Measurements from ENCODE around the gene SIDT2. TPM values are rescaled to one million over a fixed set of nuclear protein-coding genes. Genes with fewer than 3 reads are reported as not detected.

Gene SIDT2
- total and polyA plus RNA-seq, 2 of the 8 experiments (the other 6 are each of a cell fraction or from before 2014, with no cell fraction given) = 18.5 to 21.1 TPM

GRCh38 chr11:117187007-117187406 is 8.5 kb downstream of the SIDT2 start:
- Histone ChIP-seq H3K36me3 (ENCODE audit: control insufficient read depth in 2 of 4, insufficient read depth in 4 of 4, low read length in 3 of 4) (peaks cover 0 to 10% (median 3%) of the 10 kb centered on the region in 4 experiments; a peak in 3 of 8 replicates), H4K8ac (ENCODE audit: extremely low read depth, insufficient read depth, low read length) (no peak overlapping the region), H3K23me2 (ENCODE audit: low read depth, low read length) (no peaks in the 10 kb centered on the region), H4K91ac (replicated peaks; ENCODE audit: insufficient read length, low read length) (no peak overlapping the region), H2BK20ac (ENCODE audit: low read length) (no peak overlapping the region), H3K79me2 (ENCODE audit: control insufficient read depth in 1 of 2, insufficient read depth in 2 of 2, low read length in 2 of 2) (no peaks in the 10 kb centered on the region), H3K56ac (replicated peaks; ENCODE audit: insufficient read length, low read depth, low read length) (no peak overlapping the region), H2BK12ac (ENCODE audit: low read depth, low read length) (no peak overlapping the region), H3K4me2 (ENCODE audit: insufficient read depth in 1 of 2, low read depth in 2 of 2, low read length in 2 of 2) (no peak overlapping the region), H3K27ac (ENCODE audit: low read depth, low read length) (no peak overlapping the region), H2BK15ac (ENCODE audit: low read length) (no peak overlapping the region), H3K14ac (ENCODE audit: insufficient read length) (no peak overlapping the region), H4K20me1 (replicated peaks in 1 of 2; ENCODE audit: control insufficient read depth in 1 of 2, insufficient read depth in 2 of 2, low read length in 2 of 2) (peaks cover 0 to 6% of the 10 kb centered on the region in 2 experiments), H3K4ac (replicated peaks; ENCODE audit: insufficient read length, low read depth, low read length) (no peak overlapping the region), H3K4me1 (replicated peaks in 1 of 4; ENCODE audit: control insufficient read depth in 3 of 4, insufficient read depth in 4 of 4, low read length in 3 of 4) (no peaks in the 10 kb centered on the region), H3K27me3 (replicated peaks in 1 of 4; ENCODE audit: control insufficient read depth in 3 of 4, extremely low read depth in 1 of 4, insufficient read depth in 3 of 4, low read length in 3 of 4) (no peaks in the 10 kb centered on the region), H2AFZ (ENCODE audit: low read length) (no peak overlapping the region), H3K4me3 (ENCODE audit: extremely low read depth in 1 of 4, insufficient read depth in 2 of 4, low read depth in 3 of 4, low read length in 4 of 4) (no peak overlapping the region), H3K18ac (ENCODE audit: extremely low read depth, low read length) (no peak overlapping the region), H2BK5ac (ENCODE audit: low read depth, low read length) (peak overlapping the region; percentile 35; the same call in 1 of the 2 replicates), H3K9ac (replicated peaks in 1 of 4; ENCODE audit: extremely low read depth in 1 of 4, low read depth in 3 of 4, low read length in 3 of 4) (no peak overlapping the region), H3K23ac (ENCODE audit: insufficient read length) (no peak overlapping the region), H2BK120ac (replicated peaks; ENCODE audit: low read depth, low read length) (no peak overlapping the region), H2AK5ac (ENCODE audit: low read depth, low read length) (no peak overlapping the region), H3K9me3 (ENCODE audit: insufficient read depth in 2 of 2, low read depth in 1 of 2, low read length in 1 of 2) (no peaks in the 10 kb centered on the region), H4K5ac (ENCODE audit: insufficient read length, low read depth, low read length) (no peak overlapping the region), H3K79me1 (ENCODE audit: low read depth, low read length) (no peaks in the 10 kb centered on the region)
- POLR2A ChIA-PET (ENCODE audit: partially characterized antibody) = interaction anchor here (12.6 kb wide), 1 partner anchor 15 kb away, joined by 153 read pairs; the partner anchor contains the start of gene TAGLN
- 81% methylated on average over 5 of the region's 6 CpGs; no CpG with 5 or more reads in 1 of the 2 experiments for WGBS, 2 experiments (ENCODE audit: extremely low coverage in 1 of 2, insufficient coverage in 1 of 2, insufficient read length in 1 of 2, insufficient replicate concordance in 2 of 2, low coverage in 1 of 2, low lambda C conversion rate in 2 of 2, missing lambda C conversion rate in 1 of 2)
- DNase-seq (ENCODE audit: low read depth in 1 of 2, low spot score in 2 of 2) = no peak
- CTCF ChIA-PET (ENCODE audit: partially characterized antibody) = interaction anchor here (13.4 to 14.0 kb wide), 2 partner anchors 12 to 37 kb away, joined by 249 to 359 read pairs; partner anchors contain the start of genes PCSK7, RNF214 and TAGLN
- FAIRE-seq = no peak
- no peak for TF ChIP-seq SUZ12 (IDR thresholded peaks at IDR 0.05; ENCODE audit: low read length)
- TF ChIP-seq CTCF (IDR thresholded peaks at IDR 0.05; ENCODE audit: control extremely low read depth in 1 of 3, insufficient read depth in 1 of 3, low read depth in 1 of 3, low read length in 3 of 3) = no peak
- no peak for TF ChIP-seq RFX5 (IDR thresholded peaks at IDR 0.05; ENCODE audit: borderline replicate concordance, low read depth, low read length)
- no peak for TF ChIP-seq FOSL1 (IDR thresholded peaks at IDR 0.05; ENCODE audit: insufficient read depth, low read depth, low read length)
- TF ChIP-seq POU5F1 (IDR thresholded peaks at IDR 0.05; ENCODE audit: low read depth, low read length) = no peak
- TF ChIP-seq ZNF274 (IDR thresholded peaks at IDR 0.05; ENCODE audit: borderline replicate concordance, extremely low read depth, low read length) = no peak
- no peak for TF ChIP-seq CEBPB (IDR thresholded peaks at IDR 0.05; ENCODE audit: low read depth, low read length)
- no peak for TF ChIP-seq GTF2F1 (IDR thresholded peaks at IDR 0.05; ENCODE audit: borderline replicate concordance, low read depth, low read length)
- TF ChIP-seq RAD21 (IDR thresholded peaks at IDR 0.05 in 1 of 2, conservative IDR thresholded peaks at IDR 0.05 in 1 of 2; ENCODE audit: low read depth in 2 of 2, low read length in 2 of 2) = no peak
- TF ChIP-seq USF2 (IDR thresholded peaks at IDR 0.05; ENCODE audit: low read length) = no peak

Measured in H1 (cell line).